Stimulated activated CD4-positive, alpha-beta T cell treated with anti-CD3 and anti-CD28 coated beads, Interleukin-1b, Interleukin-23, amount 100 ng/mL, for 1 hour (primary cell): Measurements from ENCODE around the gene MCF2L.

Source experiments
- DNase-seq, 2 donors: peaks; one replicate each; pipeline ENCODE4 v3.0.0-alpha.2; 2020; ENCODE audit warnings: low read depth in 2 of 2

The MCF2L gene

GRCh38 chr13:112997188-112998130 lies 28.4 kb downstream of the MCF2L start:
- DNase-seq: no peak

- DNase-seq: no peak
Measured at GRCh38 chr13:112998521-112999280, 29.7 kb downstream of the MCF2L start.

- no peak for DNase-seq
Measured at GRCh38 chr13:112999414-113000177, 30.6 kb downstream of the MCF2L start.

- DNase-seq: no peak
Measured at GRCh38 chr13:113000575-113000974, 31.6 kb downstream of the MCF2L start.

- DNase-seq: no peak
Measured at GRCh38 chr13:113001241-113002140, 32.5 kb downstream of the MCF2L start.

GRCh38 chr13:113002206-113002912 lies 33.3 kb downstream of the MCF2L start:
- DNase-seq: no peak

- no peak for DNase-seq
Measured at GRCh38 chr13:113002913-113003290, 33.9 kb downstream of the MCF2L start.

- DNase-seq: no peak
Measured at GRCh38 chr13:113004126-113004525, 35.1 kb downstream of the MCF2L start.

- DNase-seq: no peak
Measured at GRCh38 chr13:113005076-113005865, 36.3 kb downstream of the MCF2L start.

GRCh38 chr13:113005997-113006396 lies 37.0 kb downstream of the MCF2L start:
- DNase-seq: no peak

- no peak for DNase-seq
Measured at GRCh38 chr13:113006660-113007059, 37.6 kb downstream of the MCF2L start.

- DNase-seq: no peak
Measured at GRCh38 chr13:113008851-113009250, 39.8 kb downstream of the MCF2L start.

- DNase-seq: no peak
Measured at GRCh38 chr13:113009743-113010509, 40.9 kb downstream of the MCF2L start.

- DNase-seq: no peak
Measured at GRCh38 chr13:113010510-113010865, 41.5 kb downstream of the MCF2L start.

- no peak for DNase-seq
Measured at GRCh38 chr13:113013303-113013702, 44.3 kb downstream of the MCF2L start.

GRCh38 chr13:113013878-113014751 lies 45.1 kb downstream of the MCF2L start:
- no peak for DNase-seq

GRCh38 chr13:113014752-113015745 lies 46.0 kb downstream of the MCF2L start:
- no peak for DNase-seq
